ENCODE results near the gene JAK1.

GRCh38 chr1:65002508-65003315 is 36.4 kb upstream of the JAK1 start:
- TF ChIP-seq POLR2A (IDR thresholded peaks at IDR 0.05), result no peak
- peak; percentile 76 to 86 (median 77) for TF ChIP-seq POLR2AphosphoS5 (IDR thresholded peaks at IDR 0.05)

Data from spleen (tissue), 3 donors.